Fibroblast of the aortic adventitia (primary cell): Measurements from ENCODE around the gene MYLIP. TPM values are rescaled to one million over a fixed set of nuclear protein-coding genes. Genes with fewer than 3 reads are reported as not detected.
"Not testable (repeated sequence)": the region's sequence is repeated elsewhere in the genome, so short reads cannot be mapped to it uniquely, and the experiment has no call there.

Source experiments
- DNase-seq: peaks from one replicate; pipeline ENCODE4 v3.0.0-alpha.2; 2010; ENCODE audit warnings: low read depth
- H3K4me3 ChIP-seq: 2 replicates; pipeline ENCODE4 v1.5.1; 2011; ENCODE audit warnings: low read depth, mild to moderate bottlenecking, control low read depth, low read length, moderate library complexity
- CTCF ChIP-seq: IDR thresholded peaks from 2 replicates; pipeline ENCODE4 v1.5.1; 2011; ENCODE audit warnings: mild to moderate bottlenecking, low read length, control low read depth, inconsistent platforms; ENCODE audit not compliant: insufficient read depth
- total RNA-seq: library from RNA; depleted of rRNA; stranded (reverse); fragments of >200 nt; gene quantifications from 2 replicates; pipeline ENCODE4 v1.2.3, GENCODE V29; 2012; ENCODE audit warnings: low replicate concordance

The MYLIP gene
- total RNA-seq, 1 donor, result 36.1 TPM

GRCh38 chr6:16174416-16175078, 45.7 kb downstream of the MYLIP start:
- H3K4me3 ChIP-seq, result no peak overlapping the region
- no peak for DNase-seq
- no peak for TF ChIP-seq CTCF

- DNase-seq, H3K4me3 ChIP-seq: not testable (repeated sequence)
These were observed 47.7 kb downstream of the MYLIP start for GRCh38 chr6:16176600-16176999.

GRCh38 chr6:16177881-16178280, 49.0 kb downstream of the MYLIP start:
- no peak overlapping the region for H3K4me3 ChIP-seq
- no peak for DNase-seq
- no peak for TF ChIP-seq CTCF

- no peak overlapping the region for H3K4me3 ChIP-seq
- TF ChIP-seq CTCF, result no peak
- DNase-seq, result no peak
These were observed 49.5 kb downstream of the MYLIP start for GRCh38 chr6:16178351-16178750.

- H3K4me3 ChIP-seq, result no peak overlapping the region
- no peak for DNase-seq
- TF ChIP-seq CTCF, result no peak
These were observed 50.2 kb downstream of the MYLIP start for GRCh38 chr6:16179063-16179462.

- no peak for TF ChIP-seq CTCF
- no peak for DNase-seq
- H3K4me3 ChIP-seq, result no peak overlapping the region
These were observed 51.1 kb downstream of the MYLIP start for GRCh38 chr6:16179970-16180431.

GRCh38 chr6:16180696-16181438, 52.0 kb downstream of the MYLIP start:
- no peak for TF ChIP-seq CTCF

More at GRCh38 chr6:16180696-16181438, 52.0 kb downstream of the MYLIP start:
- no peak for DNase-seq
- no peak overlapping the region for H3K4me3 ChIP-seq
